ENCODE measurements around the gene PCCA. TPM values are rescaled to one million over a fixed set of nuclear protein-coding genes. Genes with fewer than 3 reads are reported as not detected.

Gene PCCA
- polyA plus RNA-seq, 1 of the 3 experiments (the other 2 are of a cell fraction), result 7.3 TPM

- Histone ChIP-seq H3K4me2 (no peak overlapping the region), H3K9me2 (no peaks in the 10 kb centered on the region), H3K79me2 (ENCODE audit: insufficient read depth) (no peaks in the 10 kb centered on the region), H3F3A (replicated peaks; ENCODE audit: insufficient read depth) (no peaks in the 10 kb centered on the region), H3K4me3 (ENCODE audit: low read depth in 2 of 2, low read length in 1 of 2) (no peak overlapping the region), H3K27me3 (ENCODE audit: insufficient read depth) (no peaks in the 10 kb centered on the region), H4K20me1 (ENCODE audit: insufficient read depth) (no peaks in the 10 kb centered on the region), H3K9me3 (no peaks in the 10 kb centered on the region), H3K4me1 (ENCODE audit: control insufficient read depth in 1 of 2, insufficient read depth in 2 of 2, low read depth in 1 of 2, low read length in 1 of 2) (no peaks in the 10 kb centered on the region), H2AFZ (ENCODE audit: low read depth) (no peak overlapping the region), H3K9ac (no peak overlapping the region), H3K36me3 (replicated peaks in 1 of 2; ENCODE audit: control insufficient read depth in 1 of 2, insufficient read depth in 2 of 2, low read length in 1 of 2) (no peaks in the 10 kb centered on the region), H3K27ac (ENCODE audit: low read depth in 2 of 2, low read length in 1 of 2) (no peak overlapping the region)
- DNase-seq, result no peak
- POLR2A ChIA-PET, result no interaction called here
- TF ChIP-seq ELF1 (IDR thresholded peaks at IDR 0.05) (no peak), JUND (IDR thresholded peaks at IDR 0.05) (no peak), SMC3 (IDR thresholded peaks at IDR 0.05; ENCODE audit: low read depth, low read length) (no peak), GABPA (IDR thresholded peaks at IDR 0.05; ENCODE audit: low read depth) (no peak), CHD2 (IDR thresholded peaks at IDR 0.05; ENCODE audit: low read length, partially characterized antibody) (no peak), TEAD4 (IDR thresholded peaks at IDR 0.05; ENCODE audit: borderline replicate concordance, insufficient read depth) (no peak), EZH2phosphoT487 (IDR thresholded peaks at IDR 0.05; ENCODE audit: borderline replicate concordance, low read depth) (no peak), RXRA (IDR thresholded peaks at IDR 0.05; ENCODE audit: borderline replicate concordance, low read depth) (no peak), FOSL2 (IDR thresholded peaks at IDR 0.05; ENCODE audit: borderline replicate concordance, low read depth) (no peak), FOXM1 (IDR thresholded peaks at IDR 0.05; ENCODE audit: low read depth) (no peak), USF2 (IDR thresholded peaks at IDR 0.05; ENCODE audit: borderline replicate concordance, low read depth, low read length) (no peak), CTCF (IDR thresholded peaks at IDR 0.05) (no peak), RFX5 (IDR thresholded peaks at IDR 0.05; ENCODE audit: low read length) (no peak)
- TF ChIP-seq, protein P1, sequence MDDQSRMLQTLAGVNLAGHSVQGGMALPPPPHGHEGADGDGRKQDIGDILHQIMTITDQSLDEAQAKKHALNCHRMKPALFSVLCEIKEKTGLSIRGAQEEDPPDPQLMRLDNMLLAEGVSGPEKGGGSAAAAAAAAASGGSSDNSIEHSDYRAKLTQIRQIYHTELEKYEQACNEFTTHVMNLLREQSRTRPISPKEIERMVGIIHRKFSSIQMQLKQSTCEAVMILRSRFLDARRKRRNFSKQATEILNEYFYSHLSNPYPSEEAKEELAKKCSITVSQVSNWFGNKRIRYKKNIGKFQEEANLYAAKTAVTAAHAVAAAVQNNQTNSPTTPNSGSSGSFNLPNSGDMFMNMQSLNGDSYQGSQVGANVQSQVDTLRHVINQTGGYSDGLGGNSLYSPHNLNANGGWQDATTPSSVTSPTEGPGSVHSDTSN (IDR thresholded peaks at IDR 0.05), result no peak
- CTCF ChIA-PET, result interaction anchor here (1.5 to 2.4 kb wide), 2 partner anchors 25 to 568 kb away, joined by 5 read pairs; no protein-coding TSS in a partner anchor
- 89% methylated on average over 3 of the region's 3 CpGs for WGBS (ENCODE audit: low lambda C conversion rate)
These were observed 395.8 kb downstream of the PCCA start for GRCh38 chr13:100484702-100485101.

- Histone ChIP-seq H2AFZ (ENCODE audit: low read depth) (no peak overlapping the region), H3K9ac (no peak overlapping the region), H3K9me3 (no peaks in the 10 kb centered on the region), H3K79me2 (ENCODE audit: insufficient read depth) (no peaks in the 10 kb centered on the region), H3K27me3 (ENCODE audit: insufficient read depth) (no peaks in the 10 kb centered on the region), H3K27ac (ENCODE audit: low read depth in 2 of 2, low read length in 1 of 2) (no peak overlapping the region), H4K20me1 (ENCODE audit: insufficient read depth) (no peaks in the 10 kb centered on the region), H3F3A (replicated peaks; ENCODE audit: insufficient read depth) (no peaks in the 10 kb centered on the region), H3K9me2 (no peaks in the 10 kb centered on the region), H3K4me3 (ENCODE audit: low read depth in 2 of 2, low read length in 1 of 2) (no peak overlapping the region), H3K4me2 (no peak overlapping the region), H3K36me3 (replicated peaks in 1 of 2; ENCODE audit: control insufficient read depth in 1 of 2, insufficient read depth in 2 of 2, low read length in 1 of 2) (no peaks in the 10 kb centered on the region), H3K4me1 (ENCODE audit: control insufficient read depth in 1 of 2, insufficient read depth in 2 of 2, low read depth in 1 of 2, low read length in 1 of 2) (no peaks in the 10 kb centered on the region)
- TF ChIP-seq, protein P1 (IDR thresholded peaks at IDR 0.05), result no peak
- TF ChIP-seq FOSL2 (IDR thresholded peaks at IDR 0.05; ENCODE audit: borderline replicate concordance, low read depth), result no peak
- no peak for DNase-seq
- POLR2A ChIA-PET, result no interaction called here
- WGBS (ENCODE audit: low lambda C conversion rate), result 83% methylated on average over 2 of the region's 2 CpGs
- CTCF ChIA-PET, result interaction anchor here (1.5 to 2.4 kb wide), 2 partner anchors 24 to 569 kb away, joined by 5 read pairs; no protein-coding TSS in a partner anchor
These were observed 396.4 kb downstream of the PCCA start for GRCh38 chr13:100485265-100485664.
